Urinary bladder (tissue), 4 donors: ENCODE measurements around the gene RNU6-1. TPM values are rescaled to one million over a fixed set of nuclear protein-coding genes. Genes with fewer than 3 reads are reported as not detected.

Source experiments
- DNase-seq: peaks from one replicate; pipeline ENCODE4 v3.0.0-alpha.2; 2015; ENCODE audit errors: extremely low spot score
- H3K27ac ChIP-seq: one replicate; pipeline ENCODE4 v1.5.1; 2013; ENCODE audit warnings: low read depth, mild to moderate bottlenecking, moderate library complexity
- H3K36me3 ChIP-seq: one replicate; pipeline ENCODE4 v1.6.1; 2013; ENCODE audit warnings: mild to moderate bottlenecking, moderate library complexity; ENCODE audit not compliant: insufficient read depth
- H3K4me1 ChIP-seq: one replicate; pipeline ENCODE4 v1.6.1; 2013; ENCODE audit warnings: mild to moderate bottlenecking, moderate library complexity; ENCODE audit not compliant: insufficient read depth
- H3K4me3 ChIP-seq: one replicate; pipeline ENCODE4 v1.5.1; 2013; ENCODE audit warnings: low read depth, low read length
- WGBS: extraction: QIAGEN DNeasy Blood & Tissue Kit; methylation state at CpG from one replicate; pipeline ENCODE4 v1.1.7; 2013; 5-methylcytosine and 5-hydroxymethylcytosine counted together
- polyA plus RNA-seq: library from polyadenylated mRNA; stranded (reverse); fragments of 200-250 nt; gene quantifications from one replicate; pipeline ENCODE4 v1.2.3, GENCODE V29; 2013
- total RNA-seq: library from RNA; depleted of rRNA; stranded (reverse); fragments of >200 nt; gene quantifications from one replicate; pipeline ENCODE4 v1.2.3, GENCODE V29; 2014
- donor health status: healthy with polysubstance abuse.
- donor health status: healthy.

RNU6-1 gene
- total and polyA plus RNA-seq, 2 donors = not detected

DNA sequence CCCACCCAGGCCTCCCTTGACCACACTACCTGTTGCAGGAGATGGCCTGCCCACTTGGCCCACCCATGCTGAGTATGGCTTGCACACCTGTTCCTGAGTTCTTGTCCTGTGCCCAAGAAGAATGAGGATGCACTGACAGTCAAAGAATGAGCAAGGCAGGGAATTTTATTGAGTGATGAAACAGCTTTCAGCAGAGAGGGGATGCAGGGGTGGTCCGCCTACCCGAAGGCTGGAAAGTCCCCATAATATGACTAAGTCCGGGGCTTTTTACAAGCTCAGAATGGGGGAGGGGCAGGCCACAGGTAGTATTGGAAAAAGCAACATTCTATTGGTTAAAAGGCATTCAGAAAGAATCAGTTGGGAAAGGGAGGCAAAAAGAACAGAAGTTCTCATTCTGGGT, 29.9 kb upstream of the RNU6-1 start:
- no peak overlapping the region for H3K4me3 ChIP-seq
- 90% methylated on average over 3 of the region's 3 CpGs for WGBS
- H3K36me3 ChIP-seq = no peaks in the 10 kb centered on the region
- H3K4me1 ChIP-seq = no peaks in the 10 kb centered on the region
- no peak for DNase-seq
- no peak overlapping the region for H3K27ac ChIP-seq

GRCh38 chr15:67865766-67866165, 25.9 kb upstream of the RNU6-1 start:
- 85% methylated on average over 4 of the region's 4 CpGs for WGBS
- no peak for DNase-seq
- no peak overlapping the region for H3K27ac ChIP-seq
- H3K36me3 ChIP-seq = no peaks in the 10 kb centered on the region
- no peak overlapping the region for H3K4me3 ChIP-seq
- no peaks in the 10 kb centered on the region for H3K4me1 ChIP-seq

DNA sequence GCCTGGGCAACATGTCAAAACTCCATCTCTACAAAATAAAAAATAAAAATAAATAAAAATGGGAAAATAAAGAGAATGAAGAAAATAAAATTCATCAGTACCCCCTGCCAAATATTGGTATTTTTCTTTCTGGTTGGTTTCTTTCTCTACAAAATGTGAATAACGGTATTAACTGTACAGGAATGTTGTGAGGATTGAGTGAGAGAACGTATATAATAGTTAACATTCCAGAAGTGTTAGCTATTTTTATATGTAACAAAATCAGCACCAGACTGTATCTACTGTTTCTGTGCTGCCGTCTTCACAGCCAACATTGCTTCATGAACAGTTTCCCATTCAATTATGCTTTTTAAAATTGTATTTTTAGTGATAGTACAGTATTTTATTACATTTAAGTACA, 25.5 kb upstream of the RNU6-1 start:
- Histone ChIP-seq H3K27ac (no peak overlapping the region), H3K4me1 (no peaks in the 10 kb centered on the region), H3K36me3 (no peaks in the 10 kb centered on the region), H3K4me3 (no peak overlapping the region)
- no peak for DNase-seq
- WGBS = 44% methylated on average over 3 of the region's 3 CpGs

DNA sequence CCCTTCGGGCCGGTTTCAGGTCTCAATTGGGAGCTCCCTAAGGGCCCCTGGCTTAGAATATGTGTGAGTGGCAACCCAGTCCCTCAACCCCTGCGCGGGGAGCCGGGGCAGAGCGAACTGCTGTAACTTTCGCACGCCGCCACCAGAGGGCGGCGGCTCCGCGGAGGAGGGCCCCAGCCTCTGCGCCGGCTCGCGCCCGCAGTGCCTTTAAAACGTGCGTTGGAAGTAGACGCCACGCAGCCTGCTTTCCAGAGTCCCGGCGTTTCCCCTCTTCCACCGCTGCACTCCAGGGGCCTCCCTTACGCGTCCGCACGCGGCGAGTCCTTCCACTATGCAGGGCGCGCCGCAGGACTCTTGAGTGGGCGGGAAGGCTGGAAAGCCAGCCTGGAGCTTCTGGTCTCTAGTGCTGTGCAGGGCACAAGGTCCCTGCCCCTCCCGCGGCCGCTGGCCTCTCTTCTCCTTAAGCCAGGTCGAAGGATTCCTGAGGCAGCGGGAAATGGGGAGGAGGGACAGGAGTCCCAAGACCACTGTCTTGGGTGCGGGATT, 23.7 kb upstream of the RNU6-1 start:
- 2% methylated on average over 41 of the region's 41 CpGs for WGBS
- Histone ChIP-seq H3K36me3 (no peaks in the 10 kb centered on the region), H3K4me1 (no peaks in the 10 kb centered on the region), H3K27ac (no peak overlapping the region), H3K4me3 (no peak overlapping the region)
- peak; percentile 23 for DNase-seq

DNA sequence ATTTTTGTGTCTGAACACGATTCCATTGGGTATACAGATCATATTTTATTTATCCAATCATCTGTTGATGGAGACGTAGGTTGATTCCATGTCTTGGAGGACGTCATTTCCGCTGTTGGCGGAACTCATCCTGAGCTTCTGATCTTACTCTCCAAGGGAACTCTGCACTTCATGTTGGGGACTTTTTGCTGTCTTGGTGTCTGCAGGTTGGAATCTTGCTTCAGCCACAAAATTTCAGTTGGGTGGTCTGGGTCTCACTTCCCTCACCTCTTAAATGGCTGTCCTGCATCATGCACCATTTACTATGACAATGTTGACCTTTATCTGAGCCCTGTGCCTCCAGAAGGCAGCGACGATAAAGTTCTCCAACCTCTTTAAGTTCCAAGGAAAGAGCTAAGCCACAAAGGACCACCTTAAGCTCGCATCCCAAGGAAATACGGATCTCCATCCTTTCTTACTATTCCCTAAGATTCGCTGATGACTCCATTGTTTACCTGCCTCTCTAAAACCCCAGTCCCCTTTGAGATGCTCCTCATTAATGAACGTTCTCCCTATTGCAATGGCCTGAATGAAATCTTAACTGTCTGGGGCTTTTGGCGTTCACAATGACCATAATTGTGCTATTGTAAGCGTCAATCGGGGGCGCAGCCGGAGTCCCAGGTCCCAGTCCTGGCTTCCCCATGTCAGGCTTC, 23.1 kb upstream of the RNU6-1 start:
- no peak overlapping the region for H3K4me3 ChIP-seq
- no peaks in the 10 kb centered on the region for H3K4me1 ChIP-seq
- no peak overlapping the region for H3K27ac ChIP-seq
- no peaks in the 10 kb centered on the region for H3K36me3 ChIP-seq
- 58% methylated on average over 16 of the region's 16 CpGs for WGBS
- DNase-seq = no peak

GRCh38 chr15:67861983-67862382, 22.1 kb upstream of the RNU6-1 start:
- no peak for DNase-seq
- H3K4me1 ChIP-seq = no peaks in the 10 kb centered on the region
- 87% methylated on average over 3 of the region's 3 CpGs for WGBS
- no peaks in the 10 kb centered on the region for H3K36me3 ChIP-seq
- no peak overlapping the region for H3K27ac ChIP-seq
- H3K4me3 ChIP-seq = no peak overlapping the region

- no peaks in the 10 kb centered on the region for H3K36me3 ChIP-seq
- no peak overlapping the region for H3K4me3 ChIP-seq
- no peaks in the 10 kb centered on the region for H3K4me1 ChIP-seq
- DNase-seq = no peak
- no peak overlapping the region for H3K27ac ChIP-seq
- 83% methylated on average over 5 of the region's 5 CpGs for WGBS
Observed at GRCh38 chr15:67859331-67859946, 19.6 kb upstream of the RNU6-1 start.

GRCh38 chr15:67857220-67857619, 17.4 kb upstream of the RNU6-1 start:
- Histone ChIP-seq H3K36me3 (no peaks in the 10 kb centered on the region), H3K4me1 (no peaks in the 10 kb centered on the region), H3K27ac (no peak overlapping the region), H3K4me3 (no peak overlapping the region)
- DNase-seq = no peak
- WGBS = 86% methylated on average over 3 of the region's 3 CpGs

- no peak for DNase-seq
- no peaks in the 10 kb centered on the region for H3K36me3 ChIP-seq
- WGBS = 72% methylated on average over 3 of the region's 3 CpGs
- no peak overlapping the region for H3K27ac ChIP-seq
- H3K4me1 ChIP-seq = no peaks in the 10 kb centered on the region
- no peak overlapping the region for H3K4me3 ChIP-seq
Observed at GRCh38 chr15:67855842-67856241, 16.0 kb upstream of the RNU6-1 start.

DNA sequence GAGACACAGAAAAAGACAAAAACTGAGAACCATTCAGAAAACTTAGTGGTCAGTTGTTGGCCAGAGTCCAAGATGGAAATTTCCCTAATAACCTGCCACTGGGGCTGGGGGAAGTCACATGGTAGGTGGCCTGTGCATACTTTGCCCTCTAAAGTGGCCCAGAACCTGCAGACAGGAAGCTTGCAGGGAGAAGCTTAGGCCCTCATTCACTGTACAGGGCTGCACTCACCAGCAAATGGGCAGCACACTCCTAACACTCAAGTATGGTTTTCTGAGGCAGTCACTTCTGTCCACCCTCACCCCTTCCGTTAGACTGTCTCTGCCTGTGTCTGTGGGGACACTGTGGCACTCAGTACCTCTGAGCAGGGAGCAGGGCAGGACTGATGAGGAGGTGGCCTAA, 14.5 kb upstream of the RNU6-1 start:
- H3K27ac ChIP-seq = no peak overlapping the region
- WGBS = 83% methylated on average over 1 of the region's 1 CpG
- no peak overlapping the region for H3K4me3 ChIP-seq
- DNase-seq = no peak
- no peaks in the 10 kb centered on the region for H3K36me3 ChIP-seq
- H3K4me1 ChIP-seq = no peaks in the 10 kb centered on the region

DNA sequence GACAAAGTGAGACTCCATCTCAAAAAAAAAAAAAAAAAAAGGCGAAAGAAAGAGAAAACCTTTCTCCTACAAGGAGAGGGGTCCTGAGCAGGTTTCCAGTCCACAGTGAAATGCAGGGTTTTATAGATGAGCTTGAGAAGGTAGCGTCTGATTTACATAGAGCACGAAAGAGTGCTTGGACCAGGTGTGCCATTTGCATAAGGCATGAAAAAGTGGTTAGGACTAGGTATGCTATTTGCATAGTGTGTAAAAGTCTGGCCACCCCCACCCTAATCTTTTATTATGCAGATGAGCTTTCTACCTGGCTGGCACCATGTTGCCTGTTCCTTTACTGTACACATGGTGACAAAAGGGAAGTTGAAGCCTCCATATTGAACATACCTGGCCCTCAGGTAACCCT, 13.6 kb upstream of the RNU6-1 start:
- 96% methylated on average over 3 of the region's 3 CpGs for WGBS
- Histone ChIP-seq H3K4me3 (no peak overlapping the region), H3K36me3 (no peaks in the 10 kb centered on the region), H3K4me1 (no peaks in the 10 kb centered on the region), H3K27ac (no peak overlapping the region)
- DNase-seq = no peak

DNA sequence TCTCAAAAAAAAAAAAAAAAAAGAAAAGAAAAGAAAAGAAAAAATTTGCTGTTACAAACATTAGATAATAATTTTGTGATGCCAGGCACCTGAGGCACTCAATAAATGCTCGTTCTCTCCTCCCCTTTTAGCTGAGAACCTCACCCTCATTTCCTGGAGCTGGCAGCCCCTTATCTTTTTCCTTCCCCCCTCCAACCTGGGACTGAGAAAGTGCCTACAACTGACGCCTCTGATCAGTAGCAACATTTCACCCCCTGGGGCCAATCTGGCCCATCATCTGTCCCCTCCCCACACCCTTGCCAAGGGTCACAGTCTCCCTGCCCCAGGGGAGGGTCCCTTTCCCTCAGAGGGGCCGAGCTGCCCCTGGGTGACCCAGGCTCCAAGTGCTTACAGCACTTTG, 12.6 kb upstream of the RNU6-1 start:
- Histone ChIP-seq H3K36me3 (no peaks in the 10 kb centered on the region), H3K4me1 (no peaks in the 10 kb centered on the region), H3K4me3 (no peak overlapping the region), H3K27ac (no peak overlapping the region)
- no peak for DNase-seq
- 84% methylated on average over 3 of the region's 3 CpGs for WGBS

DNA sequence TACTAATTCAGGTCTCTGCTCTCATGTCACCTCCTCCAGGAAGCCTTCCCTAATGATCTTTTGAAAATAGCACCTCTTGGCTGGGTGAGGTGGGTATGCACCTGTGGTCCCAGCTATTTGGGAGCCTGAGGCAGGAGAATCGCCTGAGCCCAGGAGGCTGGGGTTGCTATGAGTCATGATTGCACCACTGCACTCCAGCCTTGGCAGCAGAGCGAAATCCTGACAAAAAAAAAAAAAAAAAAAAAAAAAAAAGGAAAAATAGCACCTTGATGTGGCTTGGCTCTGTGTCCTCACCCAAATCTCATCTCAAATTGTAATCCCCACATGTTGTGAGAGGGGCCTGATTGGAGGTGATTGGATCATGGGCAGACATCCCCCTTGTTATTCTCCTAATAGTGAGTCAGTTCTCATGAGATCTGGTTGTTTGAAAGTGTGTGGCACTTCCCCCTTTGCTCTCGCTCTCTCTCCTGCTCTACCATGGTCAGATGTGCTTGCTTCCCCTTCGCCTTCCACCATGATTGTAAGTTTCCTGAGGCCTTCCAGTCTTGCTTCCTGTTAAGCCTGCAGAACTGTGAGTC, 11.2 kb upstream of the RNU6-1 start:
- Histone ChIP-seq H3K4me3 (no peak overlapping the region), H3K36me3 (no peaks in the 10 kb centered on the region), H3K4me1 (no peaks in the 10 kb centered on the region), H3K27ac (no peak overlapping the region)
- 76% methylated on average over 4 of the region's 4 CpGs for WGBS
- no peak for DNase-seq

DNA sequence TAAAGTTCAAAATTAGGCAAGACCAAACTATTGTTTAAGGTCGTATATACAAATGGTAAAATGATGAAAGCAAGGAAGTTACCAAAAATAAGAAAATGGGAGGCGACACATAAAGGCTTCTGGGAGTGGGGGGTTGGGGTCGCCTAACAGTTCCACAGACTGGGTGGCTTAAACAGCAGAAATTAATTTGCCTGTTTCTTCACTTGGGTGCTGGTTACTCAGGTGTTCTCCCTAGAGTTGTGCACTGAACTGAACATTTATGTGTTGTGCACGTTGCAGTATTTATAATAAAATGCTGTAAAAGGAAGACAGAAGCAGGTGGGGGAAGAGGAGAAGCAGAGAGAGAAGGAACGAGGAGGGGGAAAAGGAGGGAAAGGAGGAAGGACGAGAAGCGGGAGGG, 10.5 kb upstream of the RNU6-1 start:
- Histone ChIP-seq H3K4me3 (no peak overlapping the region), H3K36me3 (no peaks in the 10 kb centered on the region), H3K4me1 (no peaks in the 10 kb centered on the region), H3K27ac (no peak overlapping the region)
- no peak for DNase-seq
- WGBS = 57% methylated on average over 7 of the region's 7 CpGs
